ENCODE results near the gene ROGDI. TPM values are rescaled to one million over a fixed set of nuclear protein-coding genes. Genes with fewer than 3 reads are reported as not detected.

Gene ROGDI
- total RNA-seq, 1 experiment from 2014 or later: 32.1 TPM

- CTCF ChIA-PET: no interaction called here
- TF ChIP-seq ATF1 (CRISPR knock-in tag; IDR thresholded peaks at IDR 0.05): no peak
- no peak for TF ChIP-seq FOXP4 (CRISPR knock-in tag; IDR thresholded peaks at IDR 0.05)
- no peak for TF ChIP-seq ZNF512 (CRISPR knock-in tag; IDR thresholded peaks at IDR 0.05; ENCODE audit: borderline replicate concordance)
- TF ChIP-seq FOXK1 (CRISPR knock-in tag; IDR thresholded peaks at IDR 0.05): no peak
- TF ChIP-seq MAX (CRISPR knock-in tag; IDR thresholded peaks at IDR 0.05): no peak
- no peak for TF ChIP-seq USF2 (CRISPR knock-in tag; IDR thresholded peaks at IDR 0.05)
- no peak for TF ChIP-seq AFF4 (CRISPR knock-in tag; IDR thresholded peaks at IDR 0.05; ENCODE audit: borderline replicate concordance)
- no peak for TF ChIP-seq TP53 (CRISPR knock-in tag; IDR thresholded peaks at IDR 0.05)
- TF ChIP-seq ATF2 (CRISPR knock-in tag; IDR thresholded peaks at IDR 0.05; ENCODE audit: borderline replicate concordance, low read depth): no peak
- TF ChIP-seq FOXP1 (CRISPR knock-in tag; IDR thresholded peaks at IDR 0.05; ENCODE audit: borderline replicate concordance): no peak
- TF ChIP-seq NR1H2 (CRISPR knock-in tag; IDR thresholded peaks at IDR 0.05): no peak
- TF ChIP-seq ERG (CRISPR knock-in tag; IDR thresholded peaks at IDR 0.05): no peak
- no peak for TF ChIP-seq ZNF317 (CRISPR knock-in tag; IDR thresholded peaks at IDR 0.05; ENCODE audit: borderline replicate concordance, low read depth)
- TF ChIP-seq CREM (CRISPR knock-in tag; IDR thresholded peaks at IDR 0.05): no peak
- TF ChIP-seq ETV6 (CRISPR knock-in tag; IDR thresholded peaks at IDR 0.05): no peak
- no peak for TF ChIP-seq RORB (CRISPR knock-in tag; IDR thresholded peaks at IDR 0.05)
- no peak for TF ChIP-seq IRF1 (CRISPR knock-in tag; IDR thresholded peaks at IDR 0.05)
- TF ChIP-seq ZNF396 (CRISPR knock-in tag; IDR thresholded peaks at IDR 0.05; ENCODE audit: borderline replicate concordance): no peak
- no peak for TF ChIP-seq ARID4B (CRISPR knock-in tag; IDR thresholded peaks at IDR 0.05; ENCODE audit: borderline replicate concordance)
These were observed 9.4 kb downstream of the ROGDI start for GRCh38 chr16:4792951-4793513.

More at GRCh38 chr16:4792951-4793513, 9.4 kb downstream of the ROGDI start:
- Mint-ChIP-seq H3K4me1 (peaks cover 7% of the 10 kb centered on the region), H3K27ac (no peak overlapping the region), H3K9me3 (no peaks in the 10 kb centered on the region), H3K4me3 (no peak overlapping the region), H3K27me3 (ENCODE audit: low read depth) (no peaks in the 10 kb centered on the region; the same call in 1 of the 2 replicates), H3K36me3 (peaks cover 4% of the 10 kb centered on the region; the same call in 1 of the 2 replicates)
- no peak for ATAC-seq
- DNase-seq (ENCODE audit: low spot score): no peak
- POLR2A ChIA-PET: interaction anchor here (0.7 to 1.2 kb wide), 2 partner anchors 9 to 543 kb away, joined by 3 to 5 read pairs; no protein-coding TSS in a partner anchor
